Motor neuron (in vitro differentiated cells): ENCODE data around the gene PLIN5. TPM values are rescaled to one million over a fixed set of nuclear protein-coding genes. Genes with fewer than 3 reads are reported as not detected.

Experiments used
- ATAC-seq, 8 experiments: fragments of 200-7000 bp; cut with Tn5 transposase; replicated peaks in 6 of 8; 2 replicates each; pipeline ENCODE4 v1.8.0; 2021; ENCODE audit warnings: mild to moderate bottlenecking in 8 of 8, moderate library complexity in 8 of 8
- H3K27ac ChIP-seq, 2 donors: fragments of 250-450 bp; sonication (Bioruptor Pico); 2 replicates each; pipeline ENCODE4 v1.9.0; 2021; ENCODE audit warnings: antibody characterized with exemption in 2 of 2, mild to moderate bottlenecking in 2 of 2, moderate library complexity in 1 of 2
- H3K4me1 ChIP-seq, 2 donors: fragments of 250-450 bp; sonication (Bioruptor Pico); replicated peaks in 1 of 2; 2 replicates each; pipeline ENCODE4 v1.6.1; 2021; ENCODE audit warnings: antibody characterized with exemption in 2 of 2, mild to moderate bottlenecking in 2 of 2, moderate library complexity in 1 of 2
- H3K4me3 ChIP-seq, 5 donors: fragments of 250-450 bp; sonication (Bioruptor Pico); 2 replicates each; pipeline ENCODE4 v1.9.0; 2021; ENCODE audit warnings: antibody characterized with exemption in 5 of 5, mild to moderate bottlenecking in 5 of 5, moderate library complexity in 4 of 5
- whole genome bisulfite sequencing, 10 experiments: fragments of 450-650 bp; shearing (Covaris generic); methylation state at CpG; one replicate each; pipeline ENCODE4 v1.0.0; 2022; 5-methylcytosine and 5-hydroxymethylcytosine counted together
- in situ Hi-C, 9 experiments: fragments of 400-800 bp; cut with MboI; loops; one replicate each; pipeline ENCODE4 v1.15.0; 2021; ENCODE audit warnings: low sequenced_read_pairs in 9 of 9, low pct_unique_long_range_greater_than_20kb in 2 of 9; ENCODE audit not compliant: unreplicated experiment in 9 of 9
- total RNA-seq, 8 experiments: library from RNA; unstranded; fragments of 300-600 nt; gene quantifications; 2 replicates each; pipeline versions ENCODE4 v1.2.3 to v1.2.4, GENCODE V29; 2022

The PLIN5 gene
- total RNA-seq, 8 experiments from 2014 or later = 0.36 to 2.6 (median 0.64) TPM

DNA sequence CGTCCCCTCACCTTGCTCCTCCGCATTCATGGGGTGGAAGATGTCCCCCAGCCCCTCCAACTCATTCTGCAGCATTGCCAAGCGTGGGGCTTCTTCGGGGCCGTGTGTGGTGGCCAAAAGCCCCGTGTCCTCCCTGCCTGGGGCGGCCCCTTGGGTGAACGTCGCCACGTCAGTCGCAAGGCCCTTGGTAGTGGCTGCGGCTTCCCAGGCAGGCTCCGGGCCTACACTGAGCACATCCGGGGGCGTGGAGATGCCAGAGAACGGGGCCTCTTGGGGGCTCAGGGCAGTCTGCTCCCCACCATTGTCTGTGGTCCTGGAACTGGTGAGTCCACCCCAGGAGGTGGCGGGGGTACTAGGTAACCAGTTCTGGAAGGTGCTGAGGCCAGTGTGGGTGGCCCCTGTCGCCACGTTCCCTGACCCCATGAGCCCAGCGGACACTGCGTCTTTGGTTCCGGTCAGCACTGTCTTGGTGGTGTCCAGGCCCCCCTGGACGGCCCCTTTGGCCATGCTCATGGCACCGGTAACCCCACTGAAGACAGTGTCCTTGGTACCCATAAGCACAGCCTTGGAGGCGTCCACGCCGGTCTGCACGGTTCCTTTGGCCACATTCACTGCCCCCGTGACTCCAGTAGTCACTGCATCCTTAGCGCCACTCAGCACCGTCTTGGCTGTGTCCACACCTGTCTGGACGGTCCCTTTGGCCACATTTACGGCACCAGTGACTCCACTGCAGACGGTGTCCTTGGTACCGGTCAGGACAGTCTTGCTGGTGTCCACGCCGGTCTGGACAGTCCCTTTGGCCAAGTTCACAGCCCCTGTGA lies 24.4 kb downstream of the PLIN5 start:
- in situ Hi-C loops = no loop called here
- WGBS, 10 experiments = 60 to 84% (median 68%) methylated on average over 2 to 11 of the region's 37 CpGs; no CpG with 5 or more reads in 7 of the 10 experiments
- Histone ChIP-seq H3K4me3 (no peak overlapping the region), H3K4me1 (no peaks in the 10 kb centered on the region), H3K27ac (no peak overlapping the region)
- peak in 4 of 8 experiments; percentile 2 to 16 (median 8) for ATAC-seq

GRCh38 chr19:4508698-4509097 lies 26.3 kb downstream of the PLIN5 start:
- H3K27ac ChIP-seq = no peak overlapping the region
- no peaks in the 10 kb centered on the region for H3K4me1 ChIP-seq
- no peak for ATAC-seq
- no peak overlapping the region for H3K4me3 ChIP-seq
- WGBS, 10 experiments = 77 to 100% methylated on average over 1 to 7 of the region's 21 CpGs; no CpG with 5 or more reads in 8 of the 10 experiments
- in situ Hi-C loops = no loop called here

- no peak overlapping the region for H3K27ac ChIP-seq
- in situ Hi-C loops = no loop called here
- WGBS, 10 experiments = 57 to 100% (median 85%) methylated on average over 1 to 13 of the region's 17 CpGs; no CpG with 5 or more reads in 4 of the 10 experiments
Measured at GRCh38 chr19:4507804-4508203, 27.2 kb downstream of the PLIN5 start.

GRCh38 chr19:4507150-4507452 lies 27.9 kb downstream of the PLIN5 start:
- Histone ChIP-seq H3K27ac (no peak overlapping the region), H3K4me3 (no peak overlapping the region), H3K4me1 (no peaks in the 10 kb centered on the region)
- 90 to 100% (median 93%) methylated on average over 4 to 9 of the region's 12 CpGs; no CpG with 5 or more reads in 6 of the 10 experiments for WGBS, 10 experiments
- in situ Hi-C loops = no loop called here
- ATAC-seq = no peak

More at GRCh38 chr19:4507804-4508203, 27.2 kb downstream of the PLIN5 start:
- no peak for ATAC-seq
- no peaks in the 10 kb centered on the region for H3K4me1 ChIP-seq
- no peak overlapping the region for H3K4me3 ChIP-seq

- Histone ChIP-seq H3K27ac (no peak overlapping the region), H3K4me3 (no peak overlapping the region), H3K4me1 (no peaks in the 10 kb centered on the region)
- WGBS, 10 experiments = 88 to 100% (median 96%) methylated on average over 1 to 15 of the region's 17 CpGs; no CpG with 5 or more reads in 4 of the 10 experiments
- ATAC-seq = peak in 1 of 8 experiments; percentile 11
- in situ Hi-C loops = no loop called here
Measured at GRCh38 chr19:4506449-4507149, 28.4 kb downstream of the PLIN5 start.

GRCh38 chr19:4505570-4506448 lies 29.2 kb downstream of the PLIN5 start:
- 80 to 100% (median 94%) methylated on average over 2 to 9 of the region's 34 CpGs; no CpG with 5 or more reads in 7 of the 10 experiments for WGBS, 10 experiments
- no peak overlapping the region for H3K4me3 ChIP-seq
- in situ Hi-C loops = no loop called here

GRCh38 chr19:4504891-4505569 lies 30.0 kb downstream of the PLIN5 start:
- no peak overlapping the region for H3K4me3 ChIP-seq
- in situ Hi-C loops = no loop called here
- no peak overlapping the region for H3K27ac ChIP-seq
- no peak for ATAC-seq
- 80 to 100% (median 93%) methylated on average over 1 to 8 of the region's 15 CpGs; no CpG with 5 or more reads in 6 of the 10 experiments for WGBS, 10 experiments
- no peaks in the 10 kb centered on the region for H3K4me1 ChIP-seq

More at GRCh38 chr19:4505570-4506448, 29.2 kb downstream of the PLIN5 start:
- Histone ChIP-seq H3K4me1 (no peaks in the 10 kb centered on the region), H3K27ac (no peak overlapping the region)
- no peak for ATAC-seq

DNA sequence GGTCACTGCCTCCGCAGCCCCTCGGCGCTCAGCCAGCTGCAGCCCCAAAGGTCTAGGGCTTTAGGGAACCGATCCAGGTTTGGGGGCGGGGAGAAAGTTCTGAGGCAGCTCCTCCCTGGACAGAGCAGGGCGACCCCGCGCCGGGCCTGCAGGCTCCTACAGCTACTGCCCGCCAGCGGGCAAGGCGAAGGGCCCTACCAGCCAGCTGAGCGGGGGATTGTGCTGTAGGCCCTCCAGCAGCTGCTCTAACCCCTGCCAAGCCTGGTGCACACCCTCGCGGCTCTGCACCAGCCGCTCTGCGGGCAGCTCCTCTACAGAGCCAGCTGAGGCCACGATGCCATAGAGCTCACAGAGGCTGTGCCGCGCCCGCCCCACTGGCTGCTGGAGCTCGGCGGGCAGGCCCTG lies 30.7 kb downstream of the PLIN5 start:
- WGBS, 10 experiments = 60 to 100% methylated on average over 1 to 2 of the region's 23 CpGs; no CpG with 5 or more reads in 8 of the 10 experiments
- peak in 1 of 8 experiments; percentile 11 for ATAC-seq
- Histone ChIP-seq H3K4me3 (no peak overlapping the region), H3K27ac (peak overlapping the region in 1 of 2 donors; percentile 60), H3K4me1 (no peaks in the 10 kb centered on the region)
- in situ Hi-C loops = no loop called here

GRCh38 chr19:4503825-4504170 lies 31.2 kb downstream of the PLIN5 start:
- WGBS, 10 experiments = 72 to 90% (median 80%) methylated on average over 2 to 5 of the region's 10 CpGs; no CpG with 5 or more reads in 7 of the 10 experiments
- peak overlapping the region; percentile 33 to 60 for H3K27ac ChIP-seq
- in situ Hi-C loops = no loop called here

DNA sequence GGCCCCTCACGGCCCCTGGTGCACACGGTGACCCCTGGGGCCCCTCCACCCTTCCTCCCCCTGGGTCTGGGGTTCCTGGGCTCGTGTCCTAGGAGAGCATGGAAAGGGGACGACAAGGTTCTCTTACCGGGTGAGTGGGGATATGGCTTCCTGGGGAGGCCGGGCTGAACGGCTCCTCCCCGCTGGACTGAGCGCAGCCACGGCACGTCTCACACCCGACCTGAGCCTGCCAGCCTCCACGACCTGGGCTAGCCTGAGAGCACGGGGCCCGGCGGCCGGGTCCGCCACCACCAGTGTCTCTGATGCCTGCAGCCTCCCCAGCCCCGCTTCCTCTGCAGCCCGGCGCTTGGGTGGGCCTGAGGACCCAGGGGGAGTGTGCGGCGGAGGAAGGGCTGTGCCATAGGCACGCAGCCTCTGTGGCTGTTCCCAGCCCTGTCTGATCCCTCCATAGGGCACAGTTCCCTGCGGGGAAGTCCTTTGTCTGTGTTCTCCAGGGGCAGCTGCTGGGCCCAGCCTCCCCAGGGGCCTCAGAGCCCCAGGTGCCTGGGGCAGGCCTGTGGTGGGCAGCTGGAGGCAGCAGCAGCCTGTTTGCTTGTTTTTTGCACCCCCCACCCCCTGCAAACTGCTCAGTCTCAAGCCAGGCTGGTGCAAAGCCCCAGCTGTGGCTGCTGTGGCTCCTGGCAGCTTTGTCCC lies 31.7 kb downstream of the PLIN5 start:
- H3K4me1 ChIP-seq = no peaks in the 10 kb centered on the region
- peak in 5 of 8 experiments; percentile 57 to 80 (median 68) for ATAC-seq
- H3K27ac ChIP-seq = peak overlapping the region; percentile 48 to 60
- in situ Hi-C loops = no loop called here
- H3K4me3 ChIP-seq = no peak overlapping the region
- WGBS, 10 experiments = no CpG with 5 or more reads among the region's 25 CpGs

More at GRCh38 chr19:4503825-4504170, 31.2 kb downstream of the PLIN5 start:
- ATAC-seq = peak in 5 of 8 experiments; percentile 2 to 14 (median 6)
- no peak overlapping the region for H3K4me3 ChIP-seq
- H3K4me1 ChIP-seq = no peaks in the 10 kb centered on the region

GRCh38 chr19:4502282-4503131 lies 32.5 kb downstream of the PLIN5 start:
- Histone ChIP-seq H3K27ac (peak overlapping the region; percentile 48 to 63), H3K4me1 (no peaks in the 10 kb centered on the region), H3K4me3 (no peak overlapping the region)
- 80 to 100% (median 90%) methylated on average over 2 to 8 of the region's 37 CpGs; no CpG with 5 or more reads in 4 of the 10 experiments for WGBS, 10 experiments
- in situ Hi-C loops = no loop called here
- no peak for ATAC-seq
